NCI-H524 (cell line): ENCODE results near the gene FLNB.
"Not testable (repeated sequence)": the region's sequence is repeated elsewhere in the genome, so short reads cannot be mapped to it uniquely, and the experiment has no call there.

Source experiments
- DNase-seq, 2 experiments: peaks; one replicate each; lab custom pipeline; 2025; lab: John Stamatoyannopoulos, UW

FLNB gene

DNA sequence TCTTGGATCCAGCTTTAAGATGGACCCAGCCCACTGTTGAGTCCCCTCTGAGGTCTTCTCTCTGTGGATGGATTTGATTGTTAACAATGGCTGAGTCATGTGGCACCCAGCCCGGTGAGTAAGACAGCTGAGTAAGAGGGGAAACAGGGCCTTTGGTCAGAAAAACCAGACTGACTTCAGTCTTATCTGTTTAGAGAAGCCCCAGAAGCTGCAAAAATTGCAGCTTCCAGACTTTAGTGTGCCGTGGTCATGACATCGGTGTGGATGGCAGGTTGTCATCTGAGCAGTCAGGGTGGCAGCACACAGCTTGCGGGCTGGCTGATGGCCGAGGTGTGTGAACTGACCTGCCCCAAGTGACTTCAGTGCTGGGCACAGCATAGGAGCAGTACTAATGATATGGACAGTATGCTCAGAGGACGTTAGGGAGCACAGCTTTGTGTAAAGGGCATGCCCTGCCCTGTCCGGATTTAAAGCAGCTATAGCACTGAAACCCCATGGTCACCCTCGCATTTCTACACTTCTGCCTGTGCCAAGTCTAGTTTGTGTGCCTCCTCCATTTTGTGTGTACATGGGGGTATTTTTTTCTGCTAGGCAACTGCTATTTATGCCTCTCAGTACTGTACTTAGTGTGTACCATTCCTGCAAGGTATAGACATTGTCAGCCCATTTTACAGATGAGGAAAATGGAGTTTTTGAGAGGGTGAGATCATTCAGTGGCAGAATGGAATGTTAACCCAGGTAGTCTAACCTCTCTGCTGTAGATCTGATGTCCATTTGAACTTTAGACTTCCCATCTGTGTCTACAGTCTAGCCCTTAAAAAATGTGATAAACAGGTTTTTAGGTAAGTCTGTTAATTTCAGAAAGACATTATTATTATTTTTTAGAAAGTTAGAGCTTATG is 44.4 kb downstream of the FLNB start:
- DNase-seq, result no peak

DNA sequence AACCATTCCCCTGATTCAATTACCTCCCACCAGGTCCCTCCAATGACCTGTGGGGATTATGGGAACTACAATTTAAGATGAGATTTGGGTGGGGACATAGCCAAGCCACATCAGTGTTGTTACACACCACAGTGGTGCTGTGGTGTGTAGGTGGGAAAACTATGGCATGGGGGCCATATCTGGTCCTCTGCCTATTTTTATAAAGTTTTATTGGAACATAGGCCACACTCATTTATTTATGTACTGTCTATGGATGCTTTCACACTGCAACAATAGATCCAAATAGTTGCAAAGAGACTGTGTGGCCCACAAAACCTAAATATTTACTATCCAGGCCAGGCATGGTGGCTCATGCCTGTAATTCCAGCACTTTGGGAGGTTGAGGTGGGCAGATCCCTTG is 46.4 kb downstream of the FLNB start:
- no peak for DNase-seq

DNA sequence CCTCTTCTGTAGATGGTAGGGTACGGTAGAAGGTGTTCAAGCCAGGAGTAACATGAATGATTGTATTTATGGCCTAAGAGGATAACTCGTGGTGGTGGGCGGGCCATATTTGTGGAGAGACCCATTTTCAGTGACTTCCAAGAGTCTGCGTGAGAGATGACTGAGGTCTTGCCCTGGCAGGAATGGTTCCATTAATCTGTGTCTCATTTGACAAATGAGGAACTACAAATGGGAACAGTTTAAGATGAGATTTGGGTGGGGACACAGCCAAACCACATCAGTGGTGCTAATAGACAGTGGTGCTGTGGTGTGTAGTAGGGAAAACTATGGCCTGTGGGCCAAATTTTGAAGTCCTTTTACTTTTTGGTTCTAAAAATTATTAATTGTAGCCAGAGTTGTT is 47.1 kb downstream of the FLNB start:
- DNase-seq, result no peak

DNA sequence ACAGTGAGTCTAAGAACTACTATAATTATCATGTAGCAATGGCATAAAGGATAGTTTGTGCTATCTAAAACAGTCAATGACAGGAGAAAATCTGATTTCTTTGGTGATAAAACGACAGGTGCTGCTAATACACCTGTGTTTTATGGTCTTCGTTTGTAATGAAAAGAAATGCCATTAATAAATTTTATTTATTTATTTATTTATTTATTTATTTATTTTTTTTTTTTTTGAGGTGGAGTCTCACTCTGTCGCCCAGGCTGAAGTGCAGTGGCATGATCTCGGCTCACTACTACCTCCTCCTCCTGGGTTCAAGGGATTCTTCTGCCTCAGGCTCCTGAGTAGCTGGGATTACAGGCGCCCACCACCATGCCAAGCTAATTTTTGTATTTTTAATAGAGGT is 47.7 kb downstream of the FLNB start:
- not testable (repeated sequence) for DNase-seq

DNA sequence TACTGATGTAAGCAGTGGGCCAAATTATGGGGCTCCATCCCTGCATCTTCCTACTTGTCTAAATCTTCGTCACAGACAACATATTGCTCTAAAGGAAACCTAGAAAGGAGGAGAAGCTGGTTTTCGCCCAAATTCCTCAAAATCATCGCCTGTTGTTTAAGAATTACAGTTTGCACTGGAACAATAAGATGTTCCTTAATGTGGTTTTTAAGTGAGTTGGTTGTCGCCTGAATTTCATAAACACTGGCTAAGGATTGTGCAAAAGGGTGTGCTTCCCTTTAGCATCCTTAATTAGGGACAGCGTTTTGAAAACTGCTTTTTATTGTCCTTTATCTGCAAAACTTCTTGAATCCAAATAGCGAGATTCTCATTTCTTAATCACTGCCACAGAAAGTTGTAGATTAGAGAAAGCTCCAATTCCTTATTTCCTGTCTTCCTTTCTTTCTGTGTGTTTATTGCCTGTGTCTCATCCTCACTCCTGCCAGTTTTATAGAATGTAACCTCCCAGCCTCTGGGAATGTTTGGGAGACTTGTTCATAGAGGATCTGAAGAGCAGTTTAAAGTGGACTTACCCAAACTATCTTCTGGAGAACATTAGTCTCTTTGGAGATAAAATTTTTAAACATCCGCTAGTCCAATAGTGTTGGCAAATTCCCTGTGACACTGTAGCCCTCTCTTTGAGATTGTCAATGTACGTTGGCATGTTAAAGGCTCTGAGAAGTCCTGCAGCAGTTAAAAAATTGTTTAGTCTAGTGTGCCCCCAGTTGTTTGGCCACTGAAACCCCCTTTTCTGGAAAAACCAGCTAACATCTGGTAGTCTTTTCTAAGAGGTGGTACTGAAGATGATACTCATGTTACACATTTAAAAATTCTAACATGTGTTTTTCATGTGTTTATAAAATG is 50.4 kb downstream of the FLNB start:
- no peak for DNase-seq

DNA sequence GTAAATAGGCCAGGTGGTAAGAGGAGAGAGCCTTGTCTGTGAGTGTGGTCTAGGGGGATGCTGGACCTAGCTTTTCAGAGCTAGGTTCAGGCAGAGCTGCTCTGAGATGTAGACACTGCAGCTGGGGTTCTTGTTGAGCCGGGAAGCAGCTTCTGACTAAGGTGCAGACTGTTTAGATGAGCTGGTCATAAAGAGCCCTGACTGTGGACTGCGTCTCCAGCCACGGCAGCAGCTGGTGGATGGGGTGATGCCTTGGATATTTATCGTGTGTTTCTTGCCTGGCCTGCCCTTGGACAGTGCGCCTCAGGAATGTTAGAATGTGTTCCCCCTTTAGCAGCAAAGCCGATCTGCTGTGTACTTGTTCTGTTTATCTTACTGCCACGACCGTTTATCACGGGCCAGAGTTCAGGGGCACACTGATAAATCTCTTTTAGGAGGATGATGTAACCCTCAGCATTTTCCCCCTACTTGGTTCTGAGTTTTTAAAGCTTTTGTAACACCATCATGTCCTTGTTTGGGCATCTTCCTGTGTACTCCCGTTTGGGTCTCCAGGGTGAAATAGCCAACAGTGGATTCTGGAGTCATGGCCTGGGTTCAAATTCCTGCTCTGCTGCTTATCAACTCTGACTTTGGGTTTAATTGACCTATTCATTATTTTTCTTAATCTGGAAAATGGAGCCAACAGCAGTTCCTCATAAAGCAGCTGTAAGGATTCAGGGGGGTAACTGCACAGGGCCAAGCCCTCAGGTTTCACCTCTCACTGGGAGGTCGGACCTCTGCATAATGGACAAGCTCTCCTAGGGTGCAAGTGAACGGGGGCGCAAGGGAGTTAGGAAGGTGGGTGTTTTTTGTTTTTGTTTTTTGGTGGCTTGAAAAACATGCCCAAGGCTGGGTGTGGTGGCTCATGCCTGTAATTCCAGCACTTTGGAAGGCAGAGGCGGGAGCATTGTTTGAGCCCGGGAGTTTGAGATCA is 51.4 kb downstream of the FLNB start:
- DNase-seq, result no peak

DNA sequence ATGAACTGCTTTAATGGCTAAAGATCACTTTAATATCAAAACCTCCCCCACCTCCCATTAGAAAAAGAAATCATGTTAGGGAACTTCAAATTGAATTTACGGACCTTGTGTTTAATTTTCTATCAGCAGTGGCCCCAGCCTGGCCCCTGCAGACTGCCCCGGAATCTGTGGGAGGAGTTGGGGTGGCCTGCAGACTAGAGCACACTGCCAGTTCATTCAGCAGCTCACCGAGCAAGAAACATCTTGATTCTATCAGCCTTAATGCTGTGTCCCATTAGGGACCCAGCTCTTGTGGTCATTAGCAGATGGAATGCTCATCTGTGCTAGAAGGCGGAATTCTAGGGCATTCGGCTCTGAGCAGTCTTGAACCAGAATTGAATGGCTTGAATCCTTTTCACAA is 54.2 kb downstream of the FLNB start:
- DNase-seq, result no peak

DNA sequence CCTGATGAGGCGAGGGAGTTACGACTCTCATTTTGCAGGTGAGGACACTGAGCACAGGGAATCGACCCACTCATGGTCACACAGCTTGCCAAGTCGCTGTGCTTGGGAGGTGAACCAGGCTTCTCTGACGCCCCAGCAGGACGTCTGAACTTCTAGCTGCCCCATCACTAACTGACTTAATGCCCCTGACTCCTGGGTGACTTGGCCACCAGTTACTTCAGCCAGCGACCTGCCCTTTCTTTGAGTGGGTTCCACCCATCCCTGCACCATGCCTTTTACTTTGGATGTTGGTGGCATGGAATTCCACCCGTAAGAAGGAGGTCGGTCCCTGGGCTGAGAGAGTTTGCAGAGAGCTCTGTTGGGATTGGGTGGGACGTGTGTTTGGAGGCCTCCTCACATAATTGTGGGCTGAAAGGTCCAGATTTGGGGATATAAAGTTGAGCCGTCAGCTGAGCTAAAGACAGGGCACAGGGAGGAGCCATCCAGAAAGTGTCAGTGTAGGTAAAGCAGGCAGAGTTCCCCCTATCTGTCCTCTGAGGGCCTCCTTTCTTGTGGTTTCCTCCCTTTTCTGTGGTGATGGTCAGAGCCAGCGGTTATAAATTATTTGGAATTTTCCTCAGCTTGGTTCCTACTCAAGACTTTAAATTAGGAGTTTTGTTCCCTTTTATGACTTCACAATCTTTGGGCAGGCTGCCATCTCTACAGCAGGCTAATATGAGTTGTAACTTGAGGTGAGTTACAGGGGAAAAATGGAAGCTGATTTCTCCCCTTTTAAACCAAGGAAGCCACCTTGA is 55.0 kb downstream of the FLNB start:
- no peak for DNase-seq

DNA sequence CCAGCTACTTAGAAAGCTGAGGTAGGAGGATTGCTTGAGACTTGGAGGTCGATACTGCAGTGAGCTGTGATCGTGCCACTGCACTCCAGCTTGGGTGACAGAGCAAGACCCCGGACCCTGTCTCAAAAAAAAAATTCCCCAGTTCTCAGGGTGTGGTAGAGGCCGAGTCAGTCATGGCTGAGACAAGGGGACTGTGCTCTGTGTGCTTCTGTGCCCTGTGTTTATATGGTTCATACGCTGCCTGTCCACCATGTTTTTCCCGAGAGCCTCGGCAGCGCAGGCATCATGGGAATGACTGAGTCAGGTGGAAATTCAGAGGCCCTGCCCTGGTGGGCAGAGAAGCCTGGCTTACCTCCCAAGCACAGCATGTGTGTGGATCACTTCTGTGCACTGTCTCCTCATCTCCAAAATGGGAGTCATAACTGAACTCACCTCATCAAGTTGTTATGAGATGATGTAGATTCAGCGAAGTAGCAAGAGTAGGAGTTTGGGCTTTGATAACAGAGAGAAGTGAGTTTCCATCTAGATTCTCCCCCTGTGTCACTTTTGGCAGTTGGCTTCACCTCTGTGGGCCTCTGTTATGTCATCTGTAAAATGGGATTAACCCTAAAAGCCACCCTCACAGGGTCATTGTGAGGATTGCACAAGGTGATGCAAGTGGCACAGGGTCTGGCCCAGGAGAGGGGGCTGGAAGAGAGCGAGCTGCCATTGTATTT is 56.9 kb downstream of the FLNB start:
- no peak for DNase-seq

DNA sequence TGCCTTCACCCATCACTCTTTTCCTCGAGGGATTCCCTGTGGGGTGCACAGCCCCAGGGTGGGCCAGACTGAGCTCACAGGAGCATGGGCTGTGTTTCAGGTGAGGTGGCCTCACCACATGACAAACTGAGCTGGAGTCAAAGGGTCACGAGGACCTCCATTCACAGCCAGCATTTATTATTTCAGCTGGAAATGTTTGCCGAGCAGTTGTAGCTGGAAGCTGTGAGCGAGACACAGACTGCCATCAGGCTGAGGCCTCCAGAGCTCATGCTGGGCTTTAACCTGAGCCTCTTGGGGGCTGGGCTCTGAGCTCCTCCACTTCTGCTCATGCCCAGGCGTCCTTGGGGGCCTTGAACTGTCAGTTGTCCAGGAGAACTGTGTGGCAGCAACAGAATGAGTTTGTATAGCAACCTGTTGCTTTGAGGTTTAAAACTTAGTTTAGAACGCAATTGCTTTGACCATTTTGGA is 57.5 kb downstream of the FLNB start:
- no peak for DNase-seq

DNA sequence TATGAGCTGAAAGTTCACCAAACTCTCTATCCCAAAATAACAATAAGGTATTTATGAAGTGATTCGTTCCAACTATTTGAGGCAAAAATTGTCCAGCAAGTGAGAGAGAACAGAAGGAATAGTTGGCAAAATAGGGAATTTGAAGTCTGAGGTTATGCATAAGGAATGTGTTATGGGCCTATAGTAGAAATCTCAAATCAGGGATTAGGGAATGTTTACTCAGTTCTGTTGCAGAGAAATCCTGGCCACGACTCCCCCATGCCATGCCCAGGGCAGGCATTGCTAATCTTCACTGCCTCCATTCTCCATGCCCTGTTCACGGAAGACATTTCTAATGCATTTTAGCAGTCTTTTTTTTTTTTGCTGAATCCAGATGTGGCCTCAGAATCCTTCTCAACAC is 58.6 kb downstream of the FLNB start:
- DNase-seq, result no peak

DNA sequence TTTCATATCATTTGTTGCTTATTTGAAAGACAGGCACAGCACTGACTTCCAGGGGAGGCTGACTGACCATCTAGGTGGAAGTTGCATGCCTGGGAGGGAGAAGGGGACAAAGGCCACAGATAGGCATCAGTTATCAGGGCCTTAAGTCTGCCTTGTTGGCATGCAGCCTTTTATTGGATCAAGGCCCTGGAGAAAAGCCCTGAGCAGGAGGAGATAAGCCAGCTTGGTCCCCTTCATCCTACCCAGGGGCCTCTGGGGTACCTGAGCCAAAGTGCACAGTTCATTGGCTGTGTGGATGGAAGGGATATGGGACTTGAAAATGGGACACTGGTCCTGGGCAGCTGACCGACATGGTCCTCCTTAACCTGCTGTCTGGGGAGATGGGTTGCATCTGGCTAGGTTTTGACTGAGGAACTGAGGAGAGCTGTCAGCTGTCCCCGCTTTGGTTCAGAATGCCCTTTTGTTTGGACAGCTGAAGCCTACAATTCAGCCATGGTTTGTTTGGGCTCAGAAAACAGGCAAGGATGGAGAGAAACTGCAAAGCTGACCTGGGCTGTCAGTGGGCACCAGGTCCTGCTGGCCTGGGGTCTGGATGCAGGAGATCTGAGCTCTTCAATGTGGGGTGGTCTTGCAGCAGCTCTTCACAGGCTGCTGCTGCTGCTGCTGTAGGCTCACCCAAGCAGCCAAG is 60.0 kb downstream of the FLNB start:
- no peak for DNase-seq

DNA sequence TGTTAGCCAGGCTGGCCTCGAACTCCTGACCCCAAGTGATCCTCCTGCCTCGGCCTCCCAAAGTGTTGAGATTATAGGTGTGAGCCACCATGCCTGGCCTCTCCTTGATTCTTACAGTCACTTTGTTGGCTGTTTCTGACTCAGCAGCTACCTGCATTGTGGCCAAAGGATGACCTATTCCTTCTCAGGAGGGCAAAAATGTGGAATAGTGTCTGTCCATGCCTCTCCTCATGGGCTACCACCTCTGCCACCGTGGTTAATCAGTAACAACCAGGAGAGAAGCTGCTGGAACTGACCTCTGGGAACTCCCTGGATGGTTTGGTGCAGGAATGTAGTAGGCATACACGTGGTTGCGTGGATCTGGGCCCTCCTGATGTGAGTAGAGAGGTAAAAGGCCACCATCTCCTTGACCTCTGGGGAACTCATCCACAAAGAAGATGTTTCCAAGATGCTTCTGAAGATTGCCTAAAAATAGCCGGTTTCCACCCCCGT is 63.3 kb downstream of the FLNB start:
- DNase-seq, result no peak

DNA sequence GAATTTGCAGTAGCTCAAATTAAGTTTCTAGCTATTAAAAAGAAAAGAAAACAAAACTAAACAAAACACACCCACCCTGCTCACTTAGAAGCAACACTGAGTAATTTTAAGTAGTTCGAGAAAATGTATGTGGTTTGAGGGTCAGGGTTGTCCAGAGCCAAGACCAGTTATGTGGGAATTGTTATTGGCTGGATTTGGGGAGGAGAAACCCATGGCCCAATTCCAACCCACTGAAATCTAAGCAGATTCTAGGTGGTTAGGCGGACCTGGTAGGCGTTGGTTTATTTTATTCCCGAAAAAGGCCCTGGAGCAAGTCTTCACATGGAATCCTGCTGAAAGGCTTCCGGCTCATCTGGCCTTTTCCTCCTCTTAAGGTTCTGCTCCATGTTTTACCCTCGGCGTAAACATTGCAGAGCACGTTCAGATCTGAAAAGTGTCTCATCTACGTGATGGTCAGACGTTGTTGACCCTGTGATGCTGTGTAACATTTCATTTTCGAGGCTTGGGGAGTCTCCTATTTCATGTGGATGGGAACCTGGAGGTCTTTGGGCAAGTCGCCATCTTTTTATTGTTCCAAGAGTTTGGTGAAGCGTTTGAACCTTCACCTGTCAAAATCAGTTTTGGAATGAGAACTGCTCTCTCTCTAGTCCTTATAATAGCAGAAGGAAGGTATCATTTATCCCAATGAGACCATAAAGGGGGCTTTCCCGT is 64.0 kb downstream of the FLNB start:
- no peak for DNase-seq

DNA sequence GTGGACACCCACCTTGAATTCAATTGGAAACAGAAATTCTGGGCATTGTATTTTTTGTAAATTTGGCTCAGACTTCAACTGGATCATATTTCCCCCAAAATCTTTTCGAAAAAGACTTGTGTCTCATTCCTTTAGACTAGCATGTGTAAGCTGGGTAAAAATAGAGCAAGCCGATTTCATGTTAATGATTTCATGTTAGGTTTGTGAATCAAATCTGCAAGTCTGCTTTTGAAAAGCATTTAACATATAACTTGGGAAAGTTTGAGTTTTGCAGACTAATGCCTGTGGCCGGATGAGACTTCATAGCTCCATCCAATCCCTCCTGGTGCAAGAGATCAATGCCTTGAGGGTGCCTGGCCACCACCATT is 64.5 kb downstream of the FLNB start:
- no peak for DNase-seq

DNA sequence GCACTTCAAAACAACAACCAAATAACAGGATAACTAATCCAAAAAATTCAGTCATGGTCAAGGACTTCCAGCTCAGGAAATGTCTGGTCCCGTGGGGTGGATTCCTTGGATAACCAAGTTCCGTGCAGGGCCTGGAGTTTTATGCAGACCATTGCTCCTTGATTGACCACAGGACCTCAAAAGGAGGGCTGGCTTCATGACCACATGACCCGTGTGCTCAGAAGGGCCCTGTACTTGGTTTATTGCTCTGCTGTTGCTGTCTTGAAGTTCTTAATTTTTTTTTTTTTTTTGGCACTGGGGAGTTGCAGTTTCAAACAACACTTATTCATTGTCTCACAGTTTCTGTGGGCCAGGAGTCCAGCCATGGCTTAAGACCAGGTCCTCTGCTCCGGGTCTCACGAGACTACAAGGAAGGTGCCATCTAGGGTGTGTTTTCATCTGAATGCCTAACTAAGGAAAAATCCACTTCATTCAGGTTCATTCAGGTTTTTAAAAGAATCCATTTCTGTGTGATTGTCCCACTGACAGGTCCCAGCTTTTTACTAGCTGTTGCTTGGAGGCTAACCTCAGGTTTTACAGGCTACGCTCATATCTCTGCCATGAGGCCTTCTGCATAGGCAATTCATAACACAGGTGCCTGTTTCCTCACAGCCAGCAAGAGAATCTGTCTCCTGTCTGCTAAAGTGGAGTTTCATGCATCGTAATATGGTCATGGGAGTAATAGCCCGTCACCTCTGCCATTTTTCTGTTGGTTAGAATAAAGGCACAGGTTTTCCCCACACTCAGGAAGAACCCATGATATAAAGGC is 65.3 kb downstream of the FLNB start:
- DNase-seq, result no peak

DNA sequence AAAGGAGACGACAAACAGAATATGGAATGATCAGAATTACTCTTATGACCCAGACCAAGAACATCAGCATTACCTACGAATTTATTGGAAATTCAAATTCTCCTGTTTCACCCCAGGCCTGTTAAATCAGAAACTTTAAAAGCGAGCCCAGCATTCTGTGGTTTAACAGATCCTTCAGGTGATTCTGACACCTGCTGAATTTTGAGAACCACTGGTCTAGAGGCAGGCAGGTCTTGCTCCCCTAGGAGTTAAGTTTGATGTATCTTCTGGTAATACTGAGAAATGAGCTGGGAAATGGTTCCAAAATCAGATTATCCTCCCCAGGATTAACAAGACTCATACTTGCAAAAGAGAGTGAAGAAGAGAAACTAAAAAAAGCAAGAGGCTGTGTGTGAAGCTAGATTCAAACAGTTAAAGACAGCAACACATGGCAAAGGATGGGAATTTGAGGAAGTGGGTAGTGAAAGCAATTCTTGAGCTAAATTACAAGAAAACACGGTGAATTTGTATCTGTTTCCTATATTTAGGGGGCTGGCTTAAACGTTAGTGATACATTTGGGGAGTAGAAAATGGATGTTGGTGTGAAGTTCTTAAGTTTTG is 66.0 kb downstream of the FLNB start:
- DNase-seq, result no peak

DNA sequence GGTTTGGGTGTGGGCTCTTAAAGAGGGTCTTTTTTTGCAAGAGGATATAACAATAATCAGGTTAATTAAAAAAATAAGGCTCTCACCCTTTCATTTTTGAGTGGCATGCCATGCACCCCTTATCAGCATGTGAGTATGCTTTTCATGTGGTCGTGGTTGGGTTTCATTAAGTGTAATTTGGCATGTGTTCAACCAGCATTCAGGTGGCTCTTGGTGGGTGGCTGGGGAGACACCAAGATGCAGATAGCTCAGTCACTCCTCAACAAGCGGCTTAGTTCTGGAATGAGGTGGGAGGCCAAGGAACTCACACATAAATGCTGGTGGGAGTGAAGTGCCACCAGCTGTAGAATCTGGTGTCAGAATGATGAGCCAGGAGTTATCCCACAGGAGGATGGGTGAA is 66.8 kb downstream of the FLNB start:
- DNase-seq, result no peak
